ENCODE measurements around the gene BFSP2.

The BFSP2 gene

DNA sequence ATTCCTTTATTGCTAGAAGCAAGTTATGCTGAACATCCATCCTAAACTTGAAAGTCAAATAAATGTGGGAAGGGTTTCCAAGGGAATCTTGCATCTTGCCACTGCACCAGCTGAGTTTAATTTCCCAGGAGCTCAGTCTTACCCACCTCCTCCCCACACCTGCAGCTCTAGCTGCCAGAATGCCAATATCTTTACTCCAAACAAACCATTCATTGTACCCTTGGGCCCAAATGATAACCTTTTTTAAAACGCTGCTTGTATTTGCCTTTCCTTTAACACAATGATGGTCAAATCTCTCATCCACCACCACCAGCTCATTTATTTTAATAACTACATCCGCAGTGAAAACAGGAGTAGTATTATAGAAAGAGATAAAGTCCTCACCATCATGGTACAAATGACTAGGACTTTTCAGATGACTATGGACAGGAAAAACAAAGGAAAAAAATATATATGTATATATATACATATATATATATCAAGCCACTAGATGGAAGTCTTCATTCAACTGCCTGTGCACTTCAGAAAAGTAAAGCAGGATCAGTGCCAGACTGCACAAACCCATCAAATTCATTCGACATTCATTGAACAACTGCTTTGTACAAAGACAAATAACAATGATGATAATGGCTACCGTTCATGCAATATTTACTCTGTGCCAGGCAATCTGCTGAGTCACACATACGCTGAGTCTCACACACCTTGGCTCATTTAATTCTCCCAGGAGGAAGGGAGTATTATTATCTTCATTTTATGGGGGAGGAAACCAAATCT, 44.0 kb downstream of the BFSP2 start:
- TF ChIP-seq, protein P1, sequence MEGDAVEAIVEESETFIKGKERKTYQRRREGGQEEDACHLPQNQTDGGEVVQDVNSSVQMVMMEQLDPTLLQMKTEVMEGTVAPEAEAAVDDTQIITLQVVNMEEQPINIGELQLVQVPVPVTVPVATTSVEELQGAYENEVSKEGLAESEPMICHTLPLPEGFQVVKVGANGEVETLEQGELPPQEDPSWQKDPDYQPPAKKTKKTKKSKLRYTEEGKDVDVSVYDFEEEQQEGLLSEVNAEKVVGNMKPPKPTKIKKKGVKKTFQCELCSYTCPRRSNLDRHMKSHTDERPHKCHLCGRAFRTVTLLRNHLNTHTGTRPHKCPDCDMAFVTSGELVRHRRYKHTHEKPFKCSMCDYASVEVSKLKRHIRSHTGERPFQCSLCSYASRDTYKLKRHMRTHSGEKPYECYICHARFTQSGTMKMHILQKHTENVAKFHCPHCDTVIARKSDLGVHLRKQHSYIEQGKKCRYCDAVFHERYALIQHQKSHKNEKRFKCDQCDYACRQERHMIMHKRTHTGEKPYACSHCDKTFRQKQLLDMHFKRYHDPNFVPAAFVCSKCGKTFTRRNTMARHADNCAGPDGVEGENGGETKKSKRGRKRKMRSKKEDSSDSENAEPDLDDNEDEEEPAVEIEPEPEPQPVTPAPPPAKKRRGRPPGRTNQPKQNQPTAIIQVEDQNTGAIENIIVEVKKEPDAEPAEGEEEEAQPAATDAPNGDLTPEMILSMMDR (IDR thresholded peaks at IDR 0.05): no peak
- H3K27ac ChIP-seq: no peak overlapping the region
- no peak for DNase-seq (ENCODE audit: low spot score)
- H3K4me3 ChIP-seq: no peak overlapping the region

DNA sequence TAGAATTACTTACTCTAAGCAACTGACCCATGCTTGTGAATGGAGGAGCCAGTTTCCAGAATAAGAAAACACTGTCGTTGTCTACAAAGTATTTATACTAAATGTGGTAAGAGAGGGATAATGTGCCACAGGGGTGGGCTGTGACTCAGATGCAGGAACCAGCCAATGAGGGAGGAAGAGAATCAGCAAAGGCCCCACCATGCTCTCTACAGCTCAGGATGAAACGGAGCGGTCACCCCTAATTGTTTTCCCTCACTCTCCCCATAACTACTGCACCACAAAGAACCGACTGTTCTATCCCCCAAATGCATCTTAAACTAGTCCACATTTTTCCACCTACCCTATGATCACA, 44.5 kb downstream of the BFSP2 start:
- Histone ChIP-seq H3K4me3 (no peak overlapping the region), H3K27ac (no peak overlapping the region)
- TF ChIP-seq, protein P1 (IDR thresholded peaks at IDR 0.05): no peak
- DNase-seq (ENCODE audit: low spot score): no peak

DNA sequence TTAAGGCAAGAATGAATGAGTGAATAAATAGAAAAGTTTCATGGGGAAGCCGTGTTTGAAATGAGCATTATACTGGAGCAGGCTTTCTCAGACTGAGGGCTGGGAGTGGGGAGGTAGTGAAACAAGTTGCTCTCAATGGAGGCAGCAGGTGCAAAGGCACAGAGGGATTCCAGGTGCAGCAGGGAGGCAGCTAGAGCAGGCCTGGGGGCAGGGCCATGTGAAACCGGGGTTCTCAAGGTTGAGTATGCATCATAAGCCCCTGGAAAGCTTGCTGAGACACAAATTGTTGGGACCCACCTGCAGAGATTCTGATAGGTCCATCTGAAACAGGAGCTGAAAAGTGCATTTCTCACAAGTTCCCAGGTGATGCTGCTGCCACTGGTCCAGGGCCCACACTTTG, 45.3 kb downstream of the BFSP2 start:
- no peak overlapping the region for H3K4me3 ChIP-seq
- TF ChIP-seq, protein P1 (IDR thresholded peaks at IDR 0.05): no peak
- no peak for DNase-seq (ENCODE audit: low spot score)
- H3K27ac ChIP-seq: no peak overlapping the region

GRCh38 chr3:133447750-133448477, 48.1 kb downstream of the BFSP2 start:
- Histone ChIP-seq H3K27ac (no peak overlapping the region), H3K4me3 (no peak overlapping the region)
- TF ChIP-seq, protein P1 (IDR thresholded peaks at IDR 0.05): no peak
- no peak for DNase-seq (ENCODE audit: low spot score)

DNA sequence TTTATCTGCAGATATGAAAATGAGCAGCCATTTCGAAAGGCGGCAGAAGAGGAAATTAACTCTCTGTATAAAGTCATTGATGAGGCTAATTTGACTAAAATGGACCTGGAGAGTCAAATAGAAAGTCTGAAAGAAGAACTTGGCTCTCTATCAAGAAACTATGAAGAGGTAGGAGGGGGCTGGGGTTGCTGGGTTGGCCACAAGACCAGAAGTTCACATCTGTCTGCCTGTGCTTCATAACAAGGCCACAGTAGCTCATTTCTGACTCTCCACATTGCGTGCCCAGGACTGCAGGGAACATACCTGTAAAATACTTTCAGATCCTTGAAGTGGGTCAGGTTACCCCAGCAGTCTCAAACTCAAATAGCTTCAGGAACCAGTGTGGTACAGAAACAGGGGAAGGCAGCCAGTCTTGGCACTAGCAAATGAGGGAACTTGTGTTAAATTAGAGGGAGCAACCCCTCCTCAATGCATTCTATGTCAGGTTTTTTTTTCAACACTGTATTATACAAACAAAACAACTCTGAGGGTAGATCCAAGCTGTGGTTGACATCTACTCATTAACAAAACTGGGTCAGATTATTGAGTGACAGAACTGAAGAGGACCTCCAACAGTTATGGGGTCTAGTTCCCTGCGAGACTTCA, 48.7 kb downstream of the BFSP2 start:
- DNase-seq (ENCODE audit: low spot score): no peak
- TF ChIP-seq, protein P1 (IDR thresholded peaks at IDR 0.05): no peak
- no peak overlapping the region for H3K4me3 ChIP-seq
- no peak overlapping the region for H3K27ac ChIP-seq

DNA sequence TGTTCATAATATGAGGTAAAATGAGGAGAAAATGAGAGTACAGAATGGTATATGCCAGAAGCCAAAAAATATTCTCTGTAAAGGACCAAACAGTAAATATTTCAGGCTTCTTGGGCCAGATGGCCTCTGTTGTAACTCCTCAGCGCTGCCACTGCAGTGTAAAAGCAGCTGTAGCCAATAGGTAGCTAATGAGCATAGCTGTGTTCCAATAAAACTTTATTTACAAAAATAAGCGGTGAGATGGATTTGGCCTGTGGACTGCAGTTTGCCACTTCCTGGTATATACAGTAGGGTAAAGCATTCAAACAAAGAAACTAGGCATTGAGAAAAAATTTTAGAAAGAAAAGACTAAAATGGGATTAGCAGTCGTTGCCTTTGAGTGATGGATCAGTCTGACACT, 51.5 kb downstream of the BFSP2 start:
- Histone ChIP-seq H3K4me3 (no peak overlapping the region), H3K27ac (no peak overlapping the region)
- no peak for DNase-seq (ENCODE audit: low spot score)
- TF ChIP-seq, protein P1 (IDR thresholded peaks at IDR 0.05): no peak

Data from coronary artery (tissue), 2 donors.